HepG2 (cell line): Measurements from ENCODE around the gene DDX1. TPM values are rescaled to one million over a fixed set of nuclear protein-coding genes. Genes with fewer than 3 reads are reported as not detected.

ENCODE experiments used
- ATAC-seq: fragments of 200-7000 bp; cut with Tn5 transposase; 3 replicates; pipeline ENCODE4 v1.9.1; 2020; ENCODE audit warnings: mild to moderate bottlenecking, moderate library complexity
- BruUV-seq: library from RNA; stranded (reverse); fragments of 400-500 nt; replicated peaks from 2 replicates; lab custom pipeline; 2021; lab: Mats Ljungman, UMichigan
- CTCF ChIA-PET: fragments of 300-600 bp; formaldehyde crosslinking; extraction: SDS; loops from one replicate; lab custom pipeline; 2021; ENCODE audit warnings: low total read pairs, inconsistent platforms, low intra/inter-chr PET ratio; lab: Yijun Ruan, JAX
- POLR2A ChIA-PET: fragments of 350-600 bp; sonication (Branson Sonifier 250); formaldehyde crosslinking; loops from one replicate; lab custom pipeline; 2020; ENCODE audit warnings: antibody characterized with exemption, inconsistent platforms; lab: Yijun Ruan, JAX
- DNase-seq: peaks from one replicate; pipeline ENCODE4 v3.0.0-alpha.2; 2015; ENCODE audit warnings: low spot score
- FAIRE-seq: peaks from 3 replicates; lab custom pipeline; 2011; peaks lifted over from hg19 to GRCh38; lab: Jason Lieb, UNC
- H2AFZ ChIP-seq: one replicate; pipeline ENCODE4 v1.6.1; 2011; ENCODE audit warnings: low read length, inconsistent platforms
- H3K27ac ChIP-seq: fragments of 300-600 bp; 3 replicates; pipeline ENCODE4 v1.8.0; 2011; ENCODE audit warnings: mixed run types, mild to moderate bottlenecking, mixed read lengths, low read length, inconsistent platforms; ENCODE audit not compliant: insufficient read depth; ENCODE audit errors: extremely low read length
- H3K27me3 ChIP-seq, 2 experiments: fragments of 200-600 bp in 1 of 2; 2 replicates in 1 of 2; 3 replicates in 1 of 2; pipeline versions ENCODE4 v1.6.0 to v1.8.0; 2011; ENCODE audit warnings: low read length in 2 of 2, mild to moderate bottlenecking in 2 of 2, moderate library complexity in 2 of 2, inconsistent platforms in 1 of 2; ENCODE audit not compliant: insufficient read depth in 2 of 2, control insufficient read depth in 1 of 2
- H3K36me3 ChIP-seq, 2 experiments: fragments of 200-600 bp in 1 of 2; replicated peaks in 1 of 2; 2 replicates in 1 of 2; 3 replicates in 1 of 2; pipeline versions ENCODE4 v1.5.1 to v1.8.0; 2011; ENCODE audit warnings: low read length in 2 of 2, inconsistent platforms in 1 of 2; ENCODE audit not compliant: insufficient read depth in 2 of 2, control insufficient read depth in 1 of 2
- H3K4me1 ChIP-seq: 2 replicates; pipeline ENCODE4 v1.5.1; 2012; ENCODE audit warnings: low read length, inconsistent platforms; ENCODE audit not compliant: insufficient read depth
- H3K4me2 ChIP-seq: 2 replicates; pipeline ENCODE4 v1.6.0; 2011; ENCODE audit warnings: low read depth, low read length, inconsistent platforms
- H3K4me3 ChIP-seq, 3 experiments: fragments of 200-600 bp in 1 of 3; sonication (generic), shearing (Covaris generic) in 1 of 3; replicated peaks in 1 of 3; 2 replicates each; pipeline ENCODE4 v1.5.1; 2011 to 2016; ENCODE audit warnings: low read length in 3 of 3, inconsistent platforms in 2 of 3, low read depth in 2 of 3, mild to moderate bottlenecking in 2 of 3, control low read depth in 1 of 3, mixed read lengths in 1 of 3; ENCODE audit not compliant: insufficient read depth in 1 of 3
- H3K79me2 ChIP-seq: one replicate; pipeline ENCODE4 v1.6.1; 2011; ENCODE audit warnings: low read length, inconsistent platforms; ENCODE audit not compliant: insufficient read depth
- H3K9ac ChIP-seq: 2 replicates; pipeline ENCODE4 v1.6.0; 2011; ENCODE audit warnings: mild to moderate bottlenecking, low read depth, low read length, inconsistent platforms; ENCODE audit not compliant: insufficient read depth
- H3K9me3 ChIP-seq: 2 replicates; pipeline ENCODE4 v1.5.1; 2012; ENCODE audit warnings: mild to moderate bottlenecking, low read length
- H4K20me1 ChIP-seq: 2 replicates; pipeline ENCODE4 v1.6.0; 2011; ENCODE audit warnings: inconsistent platforms, mild to moderate bottlenecking, low read length, moderate library complexity; ENCODE audit not compliant: insufficient read depth
- AFF4 ChIP-seq: sonication (generic); formaldehyde crosslinking; IDR thresholded peaks from 2 replicates; pipeline ENCODE4 v1.4.0; 2020; ENCODE audit warnings: missing genetic modification reagents
- ARID4A ChIP-seq: sonication (generic); formaldehyde crosslinking; IDR thresholded peaks from 2 replicates; pipeline ENCODE4 v1.5.0; 2020; ENCODE audit warnings: mild to moderate bottlenecking, missing genetic modification reagents, borderline replicate concordance
- EP300 ChIP-seq, 3 experiments: sonication (generic) in 1 of 3; formaldehyde crosslinking in 1 of 3; IDR thresholded peaks; 2 replicates each; pipeline versions ENCODE4 v1.5.1 to v1.6.1; 2011 to 2020; ENCODE audit warnings: low read depth in 2 of 3, low read length in 2 of 3, borderline replicate concordance in 1 of 3, improper control_type of control experiment in 1 of 3, mild to moderate bottlenecking in 1 of 3, missing genetic modification reagents in 1 of 3, moderate library complexity in 1 of 3
- HNF4G ChIP-seq, 2 experiments: sonication (generic) in 1 of 2; formaldehyde crosslinking in 1 of 2; IDR thresholded peaks; 2 replicates each; pipeline versions ENCODE4 v1.4.0 to v1.6.1; 2011 to 2020; ENCODE audit warnings: borderline replicate concordance in 2 of 2, low read depth in 2 of 2, mild to moderate bottlenecking in 2 of 2, low read length in 1 of 2, missing genetic modification reagents in 1 of 2, moderate library complexity in 1 of 2
- PCBP2 ChIP-seq: fragments of 200-400 bp; formaldehyde crosslinking; optimal IDR thresholded peaks from 2 replicates; pipeline ENCODE3; 2018; ENCODE audit warnings: low read length, low read depth; ENCODE audit not compliant: poor library complexity, severe bottlenecking
- THRA ChIP-seq: sonication (generic); formaldehyde crosslinking; IDR thresholded peaks from 2 replicates; pipeline ENCODE4 v1.4.0; 2020; ENCODE audit warnings: missing genetic modification reagents, borderline replicate concordance
- WIZ ChIP-seq: sonication (generic); formaldehyde crosslinking; IDR thresholded peaks from 2 replicates; pipeline ENCODE4 v1.5.1; 2020; ENCODE audit warnings: mild to moderate bottlenecking, missing genetic modification reagents
- ZNF138 ChIP-seq: sonication (generic); formaldehyde crosslinking; IDR thresholded peaks from 2 replicates; pipeline ENCODE4 v1.5.0; 2020; ENCODE audit warnings: mild to moderate bottlenecking, low read depth, missing genetic modification reagents
- ZNF350 ChIP-seq: sonication (generic); formaldehyde crosslinking; IDR thresholded peaks from 2 replicates; pipeline ENCODE4 v1.4.0; 2020; ENCODE audit warnings: mild to moderate bottlenecking, low read depth, missing genetic modification reagents, borderline replicate concordance
- ZNF44 ChIP-seq: sonication (generic); formaldehyde crosslinking; IDR thresholded peaks from 2 replicates; pipeline ENCODE4 v1.5.1; 2020; ENCODE audit warnings: mild to moderate bottlenecking, missing genetic modification reagents
- ZNF768 ChIP-seq: sonication (generic); formaldehyde crosslinking; IDR thresholded peaks from 2 replicates; pipeline ENCODE4 v1.4.0; 2020; ENCODE audit warnings: missing genetic modification reagents
- WGBS: methylation state at CpG from one replicate; pipeline ENCODE4 v1.1.6; 2017; ENCODE audit warnings: low lambda C conversion rate; 5-methylcytosine and 5-hydroxymethylcytosine counted together
- in situ Hi-C: cut with HindIII; loops from 2 replicates; pipeline ENCODE4 v1.10.0; 2017; ENCODE audit warnings: low pct_unique_long_range_greater_than_20kb; ENCODE audit not compliant: extremely low pct_ligation_motif_present
- intact Hi-C: fragments of 100-400 bp; cut with micrococcal nuclease; formaldehyde crosslinking; loops from one replicate; pipeline ENCODE4 v1.10.0; 2022; ENCODE audit not compliant: unreplicated experiment
- polyA plus RNA-seq, 8 experiments: library from polyadenylated mRNA; depleted of rRNA in 3 of 8; stranded (reverse) in 7 of 8; unstranded in 1 of 8; fragments of >200 nt; fragmentation: Illumina TruSeq in 4 of 8; extraction: Trizol in 4 of 8; gene quantifications; 2 replicates each; pipeline versions ENCODE4 v1.2.1 to v1.2.3, GENCODE V29; 2011 to 2016; ENCODE audit warnings: low read depth in 4 of 8, missing spikeins in 1 of 8, mixed read lengths in 1 of 8; ENCODE audit not compliant: insufficient read depth in 1 of 8
- total RNA-seq, 5 experiments: library from RNA; depleted of rRNA; stranded (reverse); fragments of >200 nt; fragmentation: Illumina TruSeq; extraction: Trizol; gene quantifications; 2 replicates each; pipeline ENCODE4 v1.2.3, GENCODE V29; 2016; ENCODE audit warnings: low read depth in 1 of 5

The DDX1 gene
- total and polyA plus RNA-seq, 2 of the 13 experiments (the other 11 are each of a cell fraction or from before 2014, with no cell fraction given) = 81.6 to 130 TPM

GRCh38 chr2:15633971-15634346, 42.3 kb downstream of the DDX1 start:
- Histone ChIP-seq H3K9ac (no peak overlapping the region), H3K79me2 (no peaks in the 10 kb centered on the region), H3K27me3 (no peaks in the 10 kb centered on the region), H3K36me3 (peaks cover 16 to 57% of the 10 kb centered on the region in 2 experiments), H2AFZ (no peak overlapping the region), H3K4me1 (peaks cover 22% of the 10 kb centered on the region), H3K4me2 (no peak overlapping the region), H3K9me3 (no peaks in the 10 kb centered on the region), H3K27ac (no peak overlapping the region), H4K20me1 (no peaks in the 10 kb centered on the region), H3K4me3 (no peak overlapping the region)
- ATAC-seq (no peak), FAIRE-seq (no peak), DNase-seq (no peak)
- ChIA-PET CTCF (no interaction called here), POLR2A (no interaction called here)
- in situ Hi-C loops (loop anchor here (10.0 to 25.0 kb wide), 2 partner anchors 103 to 871 kb away; no protein-coding TSS in a partner anchor), intact Hi-C loops (no loop called here)
- BruUV-seq = no TSS peak
- WGBS = 96% methylated on average over 3 of the region's 3 CpGs
- TF ChIP-seq EP300 (IDR thresholded peaks at IDR 0.05; ENCODE audit: low read depth in 2 of 2, low read length in 2 of 2) (no peak), EP300 (CRISPR knock-in tag; IDR thresholded peaks at IDR 0.05; ENCODE audit: borderline replicate concordance) (no peak), THRA (no peak), WIZ (CRISPR knock-in tag) (no peak), ZNF44 (CRISPR knock-in tag) (no peak), ZNF138 (CRISPR knock-in tag) (no peak), HNF4G (IDR thresholded peaks at IDR 0.05; ENCODE audit: borderline replicate concordance, low read depth, low read length) (no peak), HNF4G (CRISPR knock-in tag; IDR thresholded peaks at IDR 0.05; ENCODE audit: borderline replicate concordance, low read depth) (no peak), PCBP2 (no peak), ARID4A (no peak), AFF4 (CRISPR knock-in tag) (no peak), ZNF768 (CRISPR knock-in tag) (no peak), ZNF350 (CRISPR knock-in tag) (no peak)
